GM12873 (cell line): ENCODE results near the gene EGR4.

ENCODE experiments used
- TF ChIP-seq, protein P1 (sequence below): IDR thresholded peaks from 2 replicates; pipeline ENCODE4 v1.5.1; 2012; ENCODE audit warnings: low read depth, mild to moderate bottlenecking, moderate library complexity, low read length, control low read depth; ENCODE audit not compliant: insufficient read depth; ENCODE audit errors: missing control alignments

Gene EGR4

DNA sequence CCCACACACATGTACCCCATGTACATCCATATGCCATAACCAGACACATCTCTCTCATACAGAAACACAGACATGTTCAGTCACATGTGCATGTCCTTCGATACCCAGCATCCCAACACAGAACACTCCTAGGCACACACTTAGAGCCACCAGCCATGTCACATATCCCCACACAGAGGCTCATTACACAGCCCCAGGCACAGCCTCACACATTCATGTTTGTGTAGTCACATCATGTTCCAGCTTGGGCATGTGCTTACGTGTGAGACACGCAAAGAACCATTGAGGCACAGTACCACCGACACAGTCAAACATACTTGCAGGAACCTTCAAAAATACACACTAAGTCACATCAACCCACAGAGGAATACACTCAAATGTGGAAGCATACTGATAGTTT, 26.3 kb downstream of the EGR4 start:
- TF ChIP-seq, protein P1, sequence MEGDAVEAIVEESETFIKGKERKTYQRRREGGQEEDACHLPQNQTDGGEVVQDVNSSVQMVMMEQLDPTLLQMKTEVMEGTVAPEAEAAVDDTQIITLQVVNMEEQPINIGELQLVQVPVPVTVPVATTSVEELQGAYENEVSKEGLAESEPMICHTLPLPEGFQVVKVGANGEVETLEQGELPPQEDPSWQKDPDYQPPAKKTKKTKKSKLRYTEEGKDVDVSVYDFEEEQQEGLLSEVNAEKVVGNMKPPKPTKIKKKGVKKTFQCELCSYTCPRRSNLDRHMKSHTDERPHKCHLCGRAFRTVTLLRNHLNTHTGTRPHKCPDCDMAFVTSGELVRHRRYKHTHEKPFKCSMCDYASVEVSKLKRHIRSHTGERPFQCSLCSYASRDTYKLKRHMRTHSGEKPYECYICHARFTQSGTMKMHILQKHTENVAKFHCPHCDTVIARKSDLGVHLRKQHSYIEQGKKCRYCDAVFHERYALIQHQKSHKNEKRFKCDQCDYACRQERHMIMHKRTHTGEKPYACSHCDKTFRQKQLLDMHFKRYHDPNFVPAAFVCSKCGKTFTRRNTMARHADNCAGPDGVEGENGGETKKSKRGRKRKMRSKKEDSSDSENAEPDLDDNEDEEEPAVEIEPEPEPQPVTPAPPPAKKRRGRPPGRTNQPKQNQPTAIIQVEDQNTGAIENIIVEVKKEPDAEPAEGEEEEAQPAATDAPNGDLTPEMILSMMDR = no peak

DNA sequence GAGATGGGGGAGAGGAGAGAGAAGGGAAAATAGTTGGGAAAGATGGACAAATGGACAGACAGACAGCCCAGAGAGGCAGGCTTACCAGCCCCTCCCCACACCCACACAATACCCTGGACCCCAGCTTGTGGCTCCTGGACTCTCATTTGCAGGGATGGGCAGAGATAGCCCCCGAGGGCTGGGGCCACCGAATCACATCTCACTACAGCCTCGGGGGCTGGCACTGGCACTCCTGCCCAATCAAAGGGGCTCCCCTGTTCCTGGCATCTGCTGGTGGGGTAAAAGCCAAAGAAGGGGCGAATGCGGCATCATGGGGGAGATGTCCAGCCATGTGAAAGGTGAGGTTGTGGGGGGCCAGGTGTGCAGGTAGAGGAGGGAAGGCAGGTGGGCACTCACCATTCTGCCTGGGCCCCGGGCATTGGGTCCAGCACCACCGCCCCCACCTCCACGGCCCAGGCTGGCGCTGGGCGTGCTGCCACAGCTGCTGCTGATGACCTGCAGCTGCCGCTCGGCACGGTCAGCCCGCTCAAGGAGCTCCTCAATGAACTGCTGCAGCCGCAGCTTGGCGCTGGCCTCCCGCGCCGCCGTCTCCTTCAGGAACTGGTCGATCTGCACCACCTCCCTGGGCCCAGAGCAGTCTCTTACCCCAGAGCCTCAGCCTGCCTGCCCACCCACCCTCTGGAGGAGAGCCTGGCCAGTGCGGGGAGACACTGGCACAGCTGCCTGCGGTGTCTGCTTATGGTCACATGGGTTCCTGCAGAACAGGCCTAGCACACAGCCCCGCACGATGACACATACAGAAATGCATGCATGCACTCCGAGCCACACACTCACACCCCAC, 27.1 kb downstream of the EGR4 start:
- TF ChIP-seq, protein P1 = no peak

DNA sequence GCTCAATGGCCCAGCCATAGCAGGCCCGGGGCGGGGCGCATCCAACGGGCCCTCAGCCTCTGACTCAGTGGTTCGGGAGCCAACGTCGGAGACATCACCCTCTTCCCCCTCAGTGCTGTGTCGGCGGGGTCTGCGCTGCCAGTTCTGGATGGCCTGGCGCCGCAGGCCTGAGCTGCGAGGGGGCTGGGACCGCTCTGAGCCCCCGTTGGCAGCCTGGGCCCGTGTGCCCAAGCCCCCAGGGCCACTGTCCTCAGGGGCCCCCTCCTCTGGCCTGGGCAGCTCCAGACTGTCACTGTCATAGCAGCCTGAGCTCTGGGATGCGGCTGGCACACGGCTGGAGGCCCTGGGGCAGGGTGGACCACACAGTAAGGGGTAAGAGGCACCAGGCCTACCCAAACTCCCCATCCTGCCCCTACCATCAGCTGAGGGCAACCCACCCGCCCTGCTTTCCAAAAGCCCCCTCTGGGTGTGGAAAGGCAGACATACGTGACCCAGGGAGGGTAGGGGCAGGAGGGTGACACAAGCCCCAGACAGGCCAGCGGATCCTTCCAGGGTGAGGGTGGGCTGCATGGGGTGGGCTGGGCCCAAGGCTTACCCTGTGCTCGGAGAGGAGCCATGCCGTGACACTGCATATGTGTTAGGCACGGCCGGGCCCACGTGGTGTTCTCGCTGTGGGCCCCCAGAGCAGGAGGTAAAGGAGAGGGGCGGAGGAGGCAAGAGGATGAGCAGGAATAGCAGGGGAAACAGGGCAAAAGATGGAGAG, 27.9 kb downstream of the EGR4 start:
- TF ChIP-seq, protein P1 = no peak

DNA sequence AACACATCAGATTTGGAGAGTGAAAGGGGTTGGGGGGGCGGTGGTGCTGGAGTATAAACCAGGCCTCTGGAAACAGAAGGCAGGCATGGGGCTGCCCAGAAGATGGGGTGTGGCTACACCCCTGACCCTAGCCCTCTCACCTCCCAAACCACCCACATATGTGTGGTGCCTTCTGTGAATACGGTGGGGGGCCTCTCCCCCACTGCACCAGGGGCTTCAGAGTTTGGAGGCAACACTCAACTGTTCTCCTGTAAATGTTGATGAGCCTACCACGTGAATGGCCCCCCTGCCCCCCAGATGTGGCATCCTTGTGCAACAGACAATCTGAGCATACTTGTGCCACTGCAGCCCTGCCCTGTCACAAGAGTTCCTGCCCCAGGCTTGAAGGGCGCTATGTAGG, 28.6 kb downstream of the EGR4 start:
- TF ChIP-seq, protein P1 = no peak

DNA sequence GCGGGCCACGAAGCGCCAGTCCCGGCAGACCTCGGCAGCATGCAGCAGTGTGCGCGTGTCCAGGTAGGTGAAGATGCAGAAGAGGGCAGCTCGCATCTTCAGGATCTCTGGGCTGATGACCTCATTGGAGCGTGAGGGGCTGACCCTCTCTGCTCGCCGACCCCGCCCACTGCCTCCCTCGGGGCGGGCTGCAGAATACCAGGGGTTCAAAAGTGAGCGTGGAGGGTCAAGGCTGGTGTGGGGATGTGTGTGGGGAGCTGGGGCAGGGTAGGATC, 29.1 kb downstream of the EGR4 start:
- TF ChIP-seq, protein P1 = no peak

DNA sequence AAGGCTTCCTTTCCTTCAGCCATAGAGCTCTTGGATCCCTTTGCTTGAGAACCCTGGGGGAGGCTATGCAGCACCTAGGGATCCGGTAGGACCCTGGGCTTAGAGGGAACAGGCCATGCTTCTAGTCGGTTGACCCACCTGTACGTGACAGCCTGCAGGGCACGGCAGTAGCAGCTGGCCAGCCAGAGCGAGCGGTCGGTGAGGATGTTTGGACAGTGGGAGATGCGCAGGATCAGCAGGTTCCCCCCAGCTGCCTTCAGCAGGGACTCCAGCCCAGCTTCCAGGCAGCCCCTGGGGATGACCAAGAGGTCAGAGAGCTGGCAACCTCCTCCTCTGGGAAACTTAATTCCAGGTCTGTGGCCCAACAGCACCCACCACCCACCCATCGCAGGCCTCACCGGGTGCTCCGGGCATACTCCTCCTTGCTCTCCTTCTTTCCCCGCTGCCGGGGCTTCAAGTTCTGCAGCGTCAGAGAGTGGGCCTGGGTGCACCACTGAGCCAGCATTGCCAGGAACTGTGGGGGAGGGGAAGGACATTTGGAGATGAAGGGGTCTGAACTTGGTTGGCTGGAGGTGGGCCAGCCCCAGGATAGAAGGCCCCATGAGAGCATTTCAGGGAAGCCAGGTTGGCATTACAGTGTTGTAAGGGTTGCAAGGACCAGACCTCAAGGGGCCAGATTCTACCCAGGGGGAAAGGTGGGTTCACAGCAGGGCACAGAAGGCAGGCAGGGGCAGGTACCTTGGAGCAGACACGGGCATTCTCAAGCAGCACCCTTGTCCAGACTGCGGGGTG, 29.6 kb downstream of the EGR4 start:
- TF ChIP-seq, protein P1 = no peak

DNA sequence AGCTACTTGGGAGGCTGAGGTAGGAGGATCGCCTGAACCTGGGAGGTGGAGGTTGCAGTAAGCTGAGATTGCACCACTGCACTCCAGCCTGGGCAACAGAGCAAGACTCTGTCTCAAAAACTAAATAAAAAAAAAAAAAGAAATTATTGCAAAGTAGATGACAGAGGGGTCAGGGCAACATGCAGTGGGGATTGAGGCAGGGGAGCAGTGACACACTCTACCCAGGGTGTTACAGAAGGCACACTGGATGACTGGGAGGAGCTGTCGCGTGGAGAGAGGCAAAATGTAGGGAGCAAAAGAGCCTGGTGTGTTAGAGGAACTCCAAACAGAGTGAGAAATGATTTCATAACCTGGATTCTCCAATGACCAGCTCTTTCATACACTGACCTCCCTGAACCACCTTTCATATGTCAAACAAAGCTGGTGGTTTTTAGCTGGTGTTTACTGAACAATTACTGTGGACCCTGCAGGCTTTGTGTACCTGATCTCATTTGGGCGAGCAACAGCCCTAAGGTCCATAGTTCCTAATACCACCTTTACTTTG, 31.2 kb downstream of the EGR4 start:
- TF ChIP-seq, protein P1 = no peak
